Esophagus muscularis mucosa (tissue), 4 donors: ENCODE results near the gene MAN1C1. TPM values are rescaled to one million over a fixed set of nuclear protein-coding genes. Genes with fewer than 3 reads are reported as not detected.

Experiments
- DNase-seq: peaks from one replicate; pipeline ENCODE4 v3.0.0-alpha.2; 2017; ENCODE audit errors: extremely low spot score
- H3K27ac ChIP-seq, 4 donors: fragments of 200-600 bp; sonication (generic); replicated peaks in 1 of 4; 1 replicate in 3 of 4; 2 replicates in 1 of 4; pipeline ENCODE4 v1.5.1; 2016 to 2019; ENCODE audit warnings: mild to moderate bottlenecking in 1 of 4
- H3K27me3 ChIP-seq, 4 donors: fragments of 200-600 bp; sonication (generic); one replicate each; pipeline versions ENCODE4 v1.5.1 to v1.6.0; 2016 to 2019
- H3K36me3 ChIP-seq, 4 donors: fragments of 200-600 bp; sonication (generic); one replicate each; pipeline ENCODE4 v1.5.1; 2016 to 2019
- H3K4me1 ChIP-seq, 4 donors: fragments of 200-600 bp; sonication (generic); one replicate each; pipeline ENCODE4 v1.5.1; 2016 to 2019
- H3K4me3 ChIP-seq, 4 donors: fragments of 200-600 bp; sonication (generic); 1 replicate in 2 of 4; 2 replicates in 2 of 4; pipeline ENCODE4 v1.5.1; 2016 to 2019; ENCODE audit warnings: mild to moderate bottlenecking in 4 of 4, moderate library complexity in 1 of 4
- H3K9me3 ChIP-seq, 4 donors: fragments of 200-600 bp; sonication (generic); 1 replicate in 3 of 4; 2 replicates in 1 of 4; pipeline ENCODE4 v1.5.1; 2016 to 2019
- EP300 ChIP-seq: sonication (generic); formaldehyde crosslinking; IDR thresholded peaks from one replicate; pipeline ENCODE4 v1.6.1; 2017; ENCODE audit warnings: antibody characterized with exemption
- POLR2A ChIP-seq: fragments of 450-650 bp; IDR thresholded peaks from one replicate; pipeline ENCODE4 v1.6.1; 2017; ENCODE audit warnings: antibody characterized with exemption, moderate library complexity, mild to moderate bottlenecking, low read depth
- POLR2AphosphoS5 ChIP-seq, 2 donors: sonication (generic); formaldehyde crosslinking; IDR thresholded peaks; one replicate each; pipeline ENCODE4 v1.6.1; 2017; ENCODE audit warnings: antibody characterized with exemption in 2 of 2
- WGBS: methylation state at CpG from one replicate; pipeline ENCODE4 v1.1.5; 2018; 5-methylcytosine and 5-hydroxymethylcytosine counted together
- intact Hi-C: fragments of 100-400 bp; cut with DNase I; formaldehyde crosslinking; loops from one replicate; pipeline ENCODE4 v1.15.1; 2023
- total RNA-seq, 4 donors: library from RNA; depleted of rRNA; stranded (reverse); fragments of >200 nt; gene quantifications; one replicate each; pipeline versions ENCODE4 v1.1.0 to v1.2.1, GENCODE V29; 2016
- TF ChIP-seq, protein P1 (sequence below), 3 experiments: fragments of 200-600 bp in 2 of 3; fragments of 450-650 bp in 1 of 3; sonication (generic) in 2 of 3; IDR thresholded peaks; one replicate each; pipeline ENCODE4 v1.5.1; 2017 to 2019; ENCODE audit warnings: antibody characterized with exemption in 3 of 3, mild to moderate bottlenecking in 2 of 3, moderate library complexity in 1 of 3

MAN1C1 gene
- total RNA-seq, 4 donors from 2014 or later: 20.2 to 22.8 (median 20.7) TPM

GRCh38 chr1:25774921-25775771 is 158.6 kb downstream of the MAN1C1 start:
- Histone ChIP-seq H3K36me3 (peaks cover 7 to 61% (median 24%) of the 10 kb centered on the region in 4 donors), H3K4me3 (no peak overlapping the region), H3K9me3 (no peaks in the 10 kb centered on the region), H3K27ac (no peak overlapping the region), H3K27me3 (no peaks in the 10 kb centered on the region), H3K4me1 (peaks cover 16 to 21% (median 18%) of the 10 kb centered on the region in 4 donors)
- intact Hi-C loops: no loop called here
- WGBS: 75% methylated on average over 7 of the region's 16 CpGs
- no peak for DNase-seq
- no peak for TF ChIP-seq EP300
- TF ChIP-seq POLR2AphosphoS5 (IDR thresholded peaks at IDR 0.05): no peak
- TF ChIP-seq, protein P1, sequence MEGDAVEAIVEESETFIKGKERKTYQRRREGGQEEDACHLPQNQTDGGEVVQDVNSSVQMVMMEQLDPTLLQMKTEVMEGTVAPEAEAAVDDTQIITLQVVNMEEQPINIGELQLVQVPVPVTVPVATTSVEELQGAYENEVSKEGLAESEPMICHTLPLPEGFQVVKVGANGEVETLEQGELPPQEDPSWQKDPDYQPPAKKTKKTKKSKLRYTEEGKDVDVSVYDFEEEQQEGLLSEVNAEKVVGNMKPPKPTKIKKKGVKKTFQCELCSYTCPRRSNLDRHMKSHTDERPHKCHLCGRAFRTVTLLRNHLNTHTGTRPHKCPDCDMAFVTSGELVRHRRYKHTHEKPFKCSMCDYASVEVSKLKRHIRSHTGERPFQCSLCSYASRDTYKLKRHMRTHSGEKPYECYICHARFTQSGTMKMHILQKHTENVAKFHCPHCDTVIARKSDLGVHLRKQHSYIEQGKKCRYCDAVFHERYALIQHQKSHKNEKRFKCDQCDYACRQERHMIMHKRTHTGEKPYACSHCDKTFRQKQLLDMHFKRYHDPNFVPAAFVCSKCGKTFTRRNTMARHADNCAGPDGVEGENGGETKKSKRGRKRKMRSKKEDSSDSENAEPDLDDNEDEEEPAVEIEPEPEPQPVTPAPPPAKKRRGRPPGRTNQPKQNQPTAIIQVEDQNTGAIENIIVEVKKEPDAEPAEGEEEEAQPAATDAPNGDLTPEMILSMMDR (IDR thresholded peaks at IDR 0.05): no peak
- TF ChIP-seq POLR2A: no peak

- H3K27ac ChIP-seq: no peak overlapping the region
- no peak overlapping the region for H3K4me3 ChIP-seq
- WGBS: 90% methylated on average over 8 of the region's 8 CpGs
- TF ChIP-seq, protein P1 (IDR thresholded peaks at IDR 0.05): no peak
- no peak for TF ChIP-seq POLR2AphosphoS5 (IDR thresholded peaks at IDR 0.05)
- TF ChIP-seq POLR2A: no peak
- no peak for TF ChIP-seq EP300
- H3K9me3 ChIP-seq: no peaks in the 10 kb centered on the region
- no peaks in the 10 kb centered on the region for H3K27me3 ChIP-seq
- intact Hi-C loops: no loop called here
- DNase-seq: no peak
- H3K36me3 ChIP-seq: peaks cover 0 to 62% (median 14%) of the 10 kb centered on the region in 4 donors
- H3K4me1 ChIP-seq: peaks cover 6 to 24% (median 11%) of the 10 kb centered on the region in 4 donors
Observed at GRCh38 chr1:25779388-25779787, 162.8 kb downstream of the MAN1C1 start.

GRCh38 chr1:25779894-25780293 is 163.3 kb downstream of the MAN1C1 start:
- H3K27me3 ChIP-seq: no peaks in the 10 kb centered on the region
- peaks cover 11 to 25% (median 16%) of the 10 kb centered on the region in 4 donors for H3K4me1 ChIP-seq
- H3K27ac ChIP-seq: no peak overlapping the region
- H3K4me3 ChIP-seq: no peak overlapping the region
- H3K36me3 ChIP-seq: peaks cover 0 to 57% (median 14%) of the 10 kb centered on the region in 4 donors
- WGBS: 83% methylated on average over 4 of the region's 4 CpGs
- no peaks in the 10 kb centered on the region for H3K9me3 ChIP-seq
- no peak for DNase-seq
- TF ChIP-seq, protein P1 (IDR thresholded peaks at IDR 0.05): no peak
- TF ChIP-seq POLR2AphosphoS5 (IDR thresholded peaks at IDR 0.05): no peak
- TF ChIP-seq POLR2A: no peak
- TF ChIP-seq EP300: no peak
- intact Hi-C loops: no loop called here

- no peak for TF ChIP-seq POLR2A
- TF ChIP-seq EP300: no peak
- TF ChIP-seq, protein P1 (IDR thresholded peaks at IDR 0.05): no peak
- no peak for TF ChIP-seq POLR2AphosphoS5 (IDR thresholded peaks at IDR 0.05)
- Histone ChIP-seq H3K9me3 (no peaks in the 10 kb centered on the region), H3K27me3 (no peaks in the 10 kb centered on the region), H3K4me1 (peaks cover 17 to 30% (median 22%) of the 10 kb centered on the region in 4 donors), H3K36me3 (peaks cover 0 to 51% (median 14%) of the 10 kb centered on the region in 4 donors), H3K27ac (no peak overlapping the region), H3K4me3 (no peak overlapping the region)
- intact Hi-C loops: no loop called here
- DNase-seq: no peak
- WGBS: 73% methylated on average over 8 of the region's 14 CpGs
Observed at GRCh38 chr1:25780318-25781129, 163.9 kb downstream of the MAN1C1 start.
